HG02678 (cell line): Measurements from ENCODE around the gene GFAP.

Experiments used
- ATAC-seq: cut with Tn5 transposase; IDR thresholded peaks from one replicate; pipeline ENCODE4 v1.9.1; 2021; ENCODE audit warnings: mild to moderate bottlenecking, moderate library complexity; ENCODE audit not compliant: unreplicated experiment

GFAP gene

GRCh38 chr17:44915862-44916780 is 821 bp upstream of the GFAP start:
- ATAC-seq, result no peak

GRCh38 chr17:44914698-44915271 is 515 bp downstream of the GFAP start:
- no peak for ATAC-seq

GRCh38 chr17:44914148-44914547 is 1.2 kb downstream of the GFAP start:
- ATAC-seq, result no peak

- ATAC-seq, result no peak
Observed at GRCh38 chr17:44913676-44914075, 1.6 kb downstream of the GFAP start.

GRCh38 chr17:44912763-44913544 is 2.3 kb downstream of the GFAP start:
- no peak for ATAC-seq

- ATAC-seq, result no peak
Observed at GRCh38 chr17:44911133-44912001, 3.9 kb downstream of the GFAP start.

- ATAC-seq, result no peak
Observed at GRCh38 chr17:44910231-44911106, 4.8 kb downstream of the GFAP start.

GRCh38 chr17:44909681-44910144 is 5.6 kb downstream of the GFAP start:
- ATAC-seq, result no peak

GRCh38 chr17:44908761-44909326 is 6.5 kb downstream of the GFAP start:
- ATAC-seq, result no peak

- no peak for ATAC-seq
Observed at GRCh38 chr17:44907729-44908470, 7.4 kb downstream of the GFAP start.

GRCh38 chr17:44906763-44907728 is 8.3 kb downstream of the GFAP start:
- no peak for ATAC-seq

- no peak for ATAC-seq
Observed at GRCh38 chr17:44906010-44906646, 9.2 kb downstream of the GFAP start.

GRCh38 chr17:44905006-44906000 is 10.0 kb downstream of the GFAP start:
- no peak for ATAC-seq

GRCh38 chr17:44904001-44904984 is 11.0 kb downstream of the GFAP start:
- no peak for ATAC-seq
